Mammary epithelial cell (primary cell): Measurements from ENCODE around the gene IFT122.

Experiments used
- EZH2 ChIP-seq: IDR thresholded peaks from 2 replicates; pipeline ENCODE4 v1.6.1; 2012; ENCODE audit warnings: low read length, inconsistent platforms, borderline replicate concordance
- TF ChIP-seq, protein P1 (sequence below), 2 donors: IDR thresholded peaks in 1 of 2; conservative IDR thresholded peaks in 1 of 2; 2 replicates each; pipeline ENCODE4 v1.5.1; 2011 to 2012; ENCODE audit warnings: inconsistent platforms in 2 of 2, low read length in 2 of 2, mild to moderate bottlenecking in 2 of 2, control low read depth in 1 of 2, low read depth in 1 of 2; ENCODE audit not compliant: insufficient read depth in 1 of 2; ENCODE audit errors: extremely low read depth in 1 of 2

DNA sequence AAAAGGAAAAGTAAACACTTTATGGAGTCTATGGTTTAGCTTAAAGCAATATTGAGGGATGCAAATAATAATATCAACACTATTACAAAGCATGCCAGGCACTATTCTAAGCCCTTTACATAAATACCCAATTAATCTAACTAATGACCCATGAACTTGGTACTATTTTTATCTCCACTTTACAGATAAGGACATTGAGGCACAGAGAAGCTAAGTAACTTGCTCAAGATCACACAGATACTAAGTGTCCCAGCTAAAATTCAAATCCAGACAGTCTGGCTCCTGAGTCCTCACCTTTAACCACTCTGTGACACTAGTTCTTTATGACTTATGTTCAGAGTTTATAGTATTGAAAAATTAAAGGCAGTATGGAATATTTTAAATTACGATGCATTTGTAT, 5.9 kb upstream of the IFT122 start:
- no peak for TF ChIP-seq EZH2
- TF ChIP-seq, protein P1, sequence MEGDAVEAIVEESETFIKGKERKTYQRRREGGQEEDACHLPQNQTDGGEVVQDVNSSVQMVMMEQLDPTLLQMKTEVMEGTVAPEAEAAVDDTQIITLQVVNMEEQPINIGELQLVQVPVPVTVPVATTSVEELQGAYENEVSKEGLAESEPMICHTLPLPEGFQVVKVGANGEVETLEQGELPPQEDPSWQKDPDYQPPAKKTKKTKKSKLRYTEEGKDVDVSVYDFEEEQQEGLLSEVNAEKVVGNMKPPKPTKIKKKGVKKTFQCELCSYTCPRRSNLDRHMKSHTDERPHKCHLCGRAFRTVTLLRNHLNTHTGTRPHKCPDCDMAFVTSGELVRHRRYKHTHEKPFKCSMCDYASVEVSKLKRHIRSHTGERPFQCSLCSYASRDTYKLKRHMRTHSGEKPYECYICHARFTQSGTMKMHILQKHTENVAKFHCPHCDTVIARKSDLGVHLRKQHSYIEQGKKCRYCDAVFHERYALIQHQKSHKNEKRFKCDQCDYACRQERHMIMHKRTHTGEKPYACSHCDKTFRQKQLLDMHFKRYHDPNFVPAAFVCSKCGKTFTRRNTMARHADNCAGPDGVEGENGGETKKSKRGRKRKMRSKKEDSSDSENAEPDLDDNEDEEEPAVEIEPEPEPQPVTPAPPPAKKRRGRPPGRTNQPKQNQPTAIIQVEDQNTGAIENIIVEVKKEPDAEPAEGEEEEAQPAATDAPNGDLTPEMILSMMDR (conservative IDR thresholded peaks at IDR 0.05 in 1 of 2, IDR thresholded peaks at IDR 0.05 in 1 of 2; ENCODE audit: extremely low read depth in 1 of 2, insufficient read depth in 1 of 2, low read depth in 1 of 2, low read length in 2 of 2) = no peak
